Measurements from ENCODE around the gene ARAP1. TPM values are rescaled to one million over a fixed set of nuclear protein-coding genes. Genes with fewer than 3 reads are reported as not detected.

The ARAP1 gene
- total RNA-seq, 1 experiment from 2014 or later: 53.0 TPM

DNA sequence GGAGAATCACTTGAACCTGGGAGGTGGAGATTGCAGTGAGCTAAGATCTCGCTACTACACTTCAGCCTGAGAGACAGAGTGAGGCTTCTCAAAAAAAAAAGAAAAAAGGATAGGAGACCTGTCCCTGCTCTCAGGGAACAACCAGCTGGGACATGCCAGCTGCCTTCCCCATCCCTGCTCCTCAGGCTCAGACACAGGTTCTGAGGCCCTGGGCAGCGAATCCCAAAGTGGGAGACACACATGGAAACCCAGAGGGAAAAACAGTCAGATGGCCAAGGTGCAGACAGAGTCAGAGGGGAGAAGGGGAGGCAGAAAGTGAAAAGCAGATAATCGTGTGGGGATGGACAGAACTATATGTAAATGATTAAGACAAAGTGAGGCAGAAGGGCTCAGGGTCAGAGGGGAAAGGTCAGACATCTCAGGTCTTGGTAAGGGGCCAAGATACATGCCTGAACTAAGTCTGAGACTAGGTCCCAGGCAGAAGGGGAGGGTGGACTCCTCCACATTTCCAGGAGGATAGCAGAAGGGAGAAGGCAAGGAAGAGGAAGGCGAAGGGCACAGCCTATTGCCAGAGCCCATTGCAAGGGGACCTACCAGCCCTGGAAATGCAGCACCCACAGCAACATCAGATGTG is 27.4 kb upstream of the ARAP1 start:
- no peak for DNase-seq
- TF ChIP-seq CTCF (IDR thresholded peaks at IDR 0.05; ENCODE audit: unreplicated experiment): no peak
- Mint-ChIP-seq H3K4me3 (ENCODE audit: low read depth, unreplicated experiment) (peak overlapping the region; percentile 82), H3K27me3 (ENCODE audit: unreplicated experiment) (no peaks in the 10 kb centered on the region), H3K4me1 (ENCODE audit: low read depth, unreplicated experiment) (peaks cover 30% of the 10 kb centered on the region), H3K27ac (ENCODE audit: unreplicated experiment) (peak overlapping the region; percentile 37), H3K9me3 (ENCODE audit: low read depth, unreplicated experiment) (no peaks in the 10 kb centered on the region), H3K36me3 (ENCODE audit: insufficient read depth, unreplicated experiment) (peaks cover 33% of the 10 kb centered on the region)
- intact Hi-C loops (cut with micrococcal nuclease; ENCODE audit: unreplicated experiment): no loop called here
- TSS peak; percentile 52 for BruUV-seq (replicated peaks)
- CTCF ChIA-PET: interaction anchor here (1.1 to 3.5 kb wide), 2 partner anchors 14 to 55 kb away, joined by 3 to 15 read pairs; partner anchors contain the start of gene STARD10

- DNase-seq: no peak
- CTCF ChIA-PET: interaction anchor here (1.1 kb wide), 1 partner anchor 54 kb away, joined by 3 read pairs; no protein-coding TSS in a partner anchor
- peak overlapping the region; percentile 37 for H3K27ac Mint-ChIP-seq (ENCODE audit: unreplicated experiment)
Observed at GRCh38 chr11:72778535-72779494, 26.6 kb upstream of the ARAP1 start.

GRCh38 chr11:72777755-72778278 is 25.6 kb upstream of the ARAP1 start:
- TF ChIP-seq CTCF (IDR thresholded peaks at IDR 0.05; ENCODE audit: unreplicated experiment): no peak
- no peaks in the 10 kb centered on the region for H3K27me3 Mint-ChIP-seq (ENCODE audit: unreplicated experiment)
- H3K27ac Mint-ChIP-seq (ENCODE audit: unreplicated experiment): no peak overlapping the region
- DNase-seq: no peak
- no TSS peak for BruUV-seq (replicated peaks)
- CTCF ChIA-PET: interaction anchor here (1.0 kb wide), 1 partner anchor 16 kb away, joined by 3 read pairs; the partner anchor contains the start of gene STARD10
- H3K4me3 Mint-ChIP-seq (ENCODE audit: low read depth, unreplicated experiment): no peak overlapping the region
- intact Hi-C loops (cut with micrococcal nuclease; ENCODE audit: unreplicated experiment): no loop called here
- H3K4me1 Mint-ChIP-seq (ENCODE audit: low read depth, unreplicated experiment): peaks cover 31% of the 10 kb centered on the region
- H3K36me3 Mint-ChIP-seq (ENCODE audit: insufficient read depth, unreplicated experiment): peaks cover 35% of the 10 kb centered on the region
- H3K9me3 Mint-ChIP-seq (ENCODE audit: low read depth, unreplicated experiment): no peaks in the 10 kb centered on the region

More at GRCh38 chr11:72778535-72779494, 26.6 kb upstream of the ARAP1 start:
- Mint-ChIP-seq H3K27me3 (ENCODE audit: unreplicated experiment) (no peaks in the 10 kb centered on the region), H3K4me1 (ENCODE audit: low read depth, unreplicated experiment) (peaks cover 30% of the 10 kb centered on the region), H3K9me3 (ENCODE audit: low read depth, unreplicated experiment) (no peaks in the 10 kb centered on the region), H3K4me3 (ENCODE audit: low read depth, unreplicated experiment) (peak overlapping the region; percentile 82), H3K36me3 (ENCODE audit: insufficient read depth, unreplicated experiment) (peaks cover 33% of the 10 kb centered on the region)
- no TSS peak for BruUV-seq (replicated peaks)
- no peak for TF ChIP-seq CTCF (IDR thresholded peaks at IDR 0.05; ENCODE audit: unreplicated experiment)
- intact Hi-C loops (cut with micrococcal nuclease; ENCODE audit: unreplicated experiment): no loop called here
